Occipital lobe (tissue), 2 donors: ENCODE results near the gene PTPN18. TPM values are rescaled to one million over a fixed set of nuclear protein-coding genes. Genes with fewer than 3 reads are reported as not detected.
"Not testable (repeated sequence)": the region's sequence is repeated elsewhere in the genome, so short reads cannot be mapped to it uniquely, and the experiment has no call there.

Experiments used
- DNase-seq: peaks from one replicate; lab custom pipeline; 2025; lab: John Stamatoyannopoulos, UW
- total RNA-seq: library from RNA; depleted of rRNA; stranded (reverse); fragments of >200 nt; gene quantifications from one replicate; pipeline ENCODE4 v1.2.3, GENCODE V29; 2014

Gene PTPN18
- total RNA-seq, 1 donor from 2014 or later, result 16.7 TPM

DNA sequence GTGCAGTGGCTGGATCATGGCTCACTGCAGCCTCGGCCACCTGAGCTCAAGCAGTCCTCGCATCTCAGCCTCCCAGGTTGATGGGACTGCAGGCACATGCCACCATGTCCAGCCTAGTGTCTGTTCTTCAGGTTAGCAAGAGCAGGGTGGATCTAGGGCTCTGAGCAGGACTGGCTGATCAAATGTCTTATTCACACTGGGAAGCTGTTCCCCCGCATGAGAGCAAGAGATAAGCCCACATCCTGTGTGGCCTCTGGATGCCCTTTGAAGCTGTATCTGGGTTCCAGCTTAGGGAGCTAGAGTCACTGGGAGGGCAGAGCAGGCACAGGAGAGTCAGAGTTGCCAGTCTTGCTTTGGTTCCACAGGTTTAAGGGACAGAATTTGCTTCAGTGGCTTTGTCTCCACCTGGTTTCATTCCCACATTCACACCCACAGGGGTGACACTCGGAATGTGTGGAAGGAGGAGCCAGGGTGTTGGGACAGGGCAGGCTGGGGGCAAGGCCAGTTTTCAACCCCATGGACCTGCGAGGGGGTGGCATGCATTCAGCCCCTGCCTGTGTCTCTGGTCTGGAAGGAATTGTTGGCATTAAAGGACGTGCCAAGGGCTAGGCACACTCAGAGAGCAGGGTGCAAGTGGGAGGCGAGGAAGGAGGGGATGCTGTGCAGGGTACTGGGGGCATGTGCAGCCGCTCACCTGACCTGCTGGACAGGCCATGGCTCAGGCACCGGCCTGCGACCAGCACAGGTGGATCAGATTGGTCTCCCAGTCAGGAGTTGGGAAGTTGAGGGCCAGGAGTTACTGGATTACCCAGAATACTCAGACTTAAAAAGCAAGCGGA, 24.5 kb downstream of the PTPN18 start:
- DNase-seq, result no peak

DNA sequence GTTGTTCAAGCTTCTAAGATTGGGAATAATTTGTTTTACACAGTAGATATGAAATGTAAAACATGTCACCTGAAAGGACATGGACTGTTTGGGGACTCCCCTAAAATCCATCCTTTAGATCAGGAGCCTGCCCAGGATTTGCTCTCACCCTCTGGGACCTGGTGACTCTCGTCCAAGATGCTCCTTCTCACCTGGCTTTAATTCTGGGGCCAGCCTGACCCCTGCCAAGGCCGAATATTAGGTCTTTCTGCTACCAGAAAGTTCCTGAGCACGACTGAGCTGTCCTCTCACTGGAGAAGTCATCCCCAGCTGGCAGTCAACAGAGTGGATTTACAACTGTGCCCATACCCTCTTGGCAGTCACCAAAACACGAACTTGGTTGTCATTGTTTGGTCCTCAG, 25.3 kb downstream of the PTPN18 start:
- no peak for DNase-seq

DNA sequence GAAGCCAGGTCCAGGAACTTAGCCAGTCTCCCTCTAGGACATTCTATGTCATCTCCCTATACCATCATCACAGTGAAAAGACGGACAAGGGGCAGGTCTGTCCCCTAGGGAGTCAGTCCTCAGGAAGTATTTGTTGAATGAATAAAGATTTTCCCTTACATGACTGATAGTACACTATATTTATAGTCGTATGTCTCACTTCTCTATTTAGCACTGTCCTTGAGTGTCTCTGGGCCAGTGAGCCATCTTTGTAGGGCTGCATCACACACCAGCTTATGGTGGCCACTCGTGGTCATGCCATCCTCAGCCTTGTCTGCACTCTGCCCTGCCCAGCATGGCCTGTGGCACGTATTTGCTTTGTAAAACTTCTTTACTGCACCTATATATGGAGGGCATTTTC, 25.8 kb downstream of the PTPN18 start:
- DNase-seq, result no peak

DNA sequence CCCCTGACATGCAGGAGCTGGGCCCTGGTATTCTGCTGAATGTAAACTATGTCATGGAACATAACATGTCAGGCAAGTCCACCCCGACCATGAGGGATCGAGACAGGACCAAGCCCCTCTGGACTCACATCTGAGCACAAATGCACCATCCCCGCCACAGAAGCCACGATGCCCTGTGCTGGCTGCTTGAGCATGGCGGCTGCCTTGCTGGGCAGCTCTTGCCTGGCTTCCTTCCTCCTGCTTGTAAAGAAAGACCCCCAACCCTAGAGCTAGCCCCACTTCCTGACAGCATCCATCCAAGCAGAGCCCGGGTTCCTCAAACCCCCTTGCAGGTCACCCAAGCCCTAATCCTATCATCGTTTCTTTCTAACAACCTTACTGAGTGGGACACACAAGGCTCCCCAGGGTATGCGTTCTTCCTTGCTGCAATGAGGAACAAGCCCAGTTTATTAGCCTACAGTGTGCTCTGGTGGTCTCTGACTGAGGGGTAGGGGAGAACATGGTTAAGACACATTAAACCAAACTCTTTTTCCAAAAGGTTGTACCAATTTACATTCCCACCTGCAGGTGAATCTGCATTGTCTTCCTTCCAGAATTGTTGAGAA, 26.6 kb downstream of the PTPN18 start:
- DNase-seq, result no peak

DNA sequence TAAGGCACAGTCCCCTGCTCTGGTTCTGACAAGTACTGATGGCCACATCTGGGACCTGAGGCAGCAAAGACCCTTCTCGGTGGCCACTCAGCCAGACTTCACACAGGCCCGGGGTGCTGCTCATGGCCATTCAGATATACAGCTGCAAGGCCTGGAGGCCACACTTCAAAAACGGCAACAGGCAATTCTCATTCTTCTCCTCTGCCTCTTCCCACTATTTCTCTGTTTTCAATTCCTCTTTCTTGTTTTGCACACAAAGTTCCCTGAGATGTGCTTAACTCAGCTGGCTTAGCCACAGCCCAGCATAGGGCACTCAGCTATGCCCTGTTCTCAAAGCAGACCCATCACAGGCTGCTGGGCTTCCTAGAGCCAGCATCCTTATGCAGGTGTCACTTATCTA, 29.9 kb downstream of the PTPN18 start:
- DNase-seq, result no peak

DNA sequence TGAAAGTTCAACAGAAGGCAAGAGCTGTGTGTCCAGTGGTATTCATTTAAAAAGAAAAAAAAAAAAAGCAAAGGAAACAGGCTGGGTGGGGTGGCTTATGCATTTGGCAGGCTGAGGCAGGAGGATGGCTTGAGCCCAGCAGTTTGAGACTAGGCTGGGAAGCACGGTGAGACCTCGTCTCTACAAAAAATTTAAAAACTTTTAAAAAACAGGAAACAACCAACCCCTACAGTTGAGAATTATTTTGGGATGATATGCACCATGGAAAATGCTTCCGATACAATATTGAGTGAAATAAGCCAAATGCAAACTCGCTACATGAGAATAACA, 31.2 kb downstream of the PTPN18 start:
- DNase-seq, result no peak

DNA sequence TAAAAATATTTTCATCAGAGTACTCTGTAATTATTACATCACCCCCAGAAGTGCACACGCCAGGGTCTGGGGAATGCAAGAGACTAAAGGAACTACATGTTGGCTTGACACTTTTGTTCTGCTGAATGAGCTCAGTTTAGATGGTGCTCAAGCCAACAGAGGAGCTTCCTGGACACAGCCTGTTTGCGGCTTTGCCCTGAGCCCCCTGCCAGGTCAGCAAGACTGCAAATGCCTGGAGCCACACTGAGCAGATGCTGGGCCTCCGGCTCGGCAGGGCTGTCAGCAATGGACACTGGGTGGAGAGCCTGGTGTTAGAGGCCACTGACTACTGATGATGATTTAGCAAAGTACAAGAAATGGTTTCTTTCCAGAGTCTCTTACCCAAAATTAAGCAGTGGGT, 31.9 kb downstream of the PTPN18 start:
- DNase-seq, result no peak

DNA sequence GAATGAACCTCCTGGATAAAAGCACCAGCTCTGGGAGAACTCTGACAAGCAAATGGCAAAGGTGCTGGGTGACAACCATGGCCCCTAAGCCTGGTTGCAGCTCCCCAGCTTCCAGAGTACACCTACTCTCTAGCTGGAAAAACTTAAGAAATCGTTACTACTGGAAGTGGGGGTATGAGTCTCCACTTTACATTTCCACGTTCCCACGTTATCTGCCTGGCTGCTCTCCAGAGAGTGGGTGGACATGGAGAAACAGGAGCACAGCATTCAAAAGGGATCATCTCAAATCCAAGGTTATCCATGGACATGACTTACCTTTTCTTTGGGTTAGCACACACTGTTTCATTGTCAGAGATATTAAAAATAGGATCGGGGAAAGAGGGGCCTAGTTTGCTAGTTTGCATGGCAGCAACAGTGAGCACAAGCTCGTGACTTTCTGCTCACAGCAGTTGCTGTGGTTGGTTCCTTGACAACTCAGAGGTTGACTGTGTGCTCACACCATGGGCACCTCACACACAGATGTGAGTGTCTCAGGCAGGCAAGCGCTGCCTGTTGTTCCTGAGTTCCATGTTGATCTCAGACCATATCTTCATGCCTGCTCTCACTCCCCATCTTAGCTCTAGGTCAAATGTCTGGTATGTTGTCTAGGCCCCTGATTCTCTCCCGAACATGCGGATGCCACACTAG, 32.5 kb downstream of the PTPN18 start:
- DNase-seq, result no peak

DNA sequence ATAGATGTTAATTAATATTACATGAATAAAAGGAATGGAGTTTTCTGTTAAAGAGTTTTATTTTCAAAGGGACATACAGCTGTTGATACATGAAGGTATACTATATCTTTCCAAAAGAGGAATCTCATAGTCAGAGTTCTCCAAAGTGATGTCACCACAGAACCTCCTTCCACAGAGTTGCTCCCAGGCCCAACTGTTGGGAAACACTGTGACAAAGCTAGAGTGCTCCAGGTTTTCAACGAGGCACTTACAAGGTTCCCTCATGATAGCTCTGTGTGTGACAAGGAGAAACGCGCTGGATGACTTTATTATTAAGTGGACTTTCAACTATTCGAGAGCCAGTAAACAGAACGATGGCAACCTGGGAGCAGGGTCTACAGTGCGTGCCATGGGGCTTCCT, 33.5 kb downstream of the PTPN18 start:
- DNase-seq, result no peak

DNA sequence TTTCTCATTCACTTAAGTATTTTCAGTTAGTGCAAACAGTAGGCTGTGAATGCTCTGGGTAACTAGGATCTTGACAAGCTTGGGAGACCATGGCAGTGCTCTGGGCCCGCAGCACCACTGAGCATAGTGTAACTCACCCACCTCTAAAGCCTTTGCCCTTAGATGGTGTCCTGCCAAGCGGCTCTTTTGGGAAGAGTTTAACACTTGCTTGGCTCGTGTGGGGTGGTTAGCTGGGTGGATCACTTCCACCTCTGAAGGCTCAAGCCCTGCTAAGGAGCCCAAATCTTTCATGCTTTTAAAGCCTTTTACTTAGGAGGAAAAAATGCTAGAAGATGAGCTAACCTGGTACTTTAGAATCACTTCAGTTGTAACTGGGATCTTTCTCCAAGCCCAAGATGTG, 33.9 kb downstream of the PTPN18 start:
- no peak for DNase-seq

DNA sequence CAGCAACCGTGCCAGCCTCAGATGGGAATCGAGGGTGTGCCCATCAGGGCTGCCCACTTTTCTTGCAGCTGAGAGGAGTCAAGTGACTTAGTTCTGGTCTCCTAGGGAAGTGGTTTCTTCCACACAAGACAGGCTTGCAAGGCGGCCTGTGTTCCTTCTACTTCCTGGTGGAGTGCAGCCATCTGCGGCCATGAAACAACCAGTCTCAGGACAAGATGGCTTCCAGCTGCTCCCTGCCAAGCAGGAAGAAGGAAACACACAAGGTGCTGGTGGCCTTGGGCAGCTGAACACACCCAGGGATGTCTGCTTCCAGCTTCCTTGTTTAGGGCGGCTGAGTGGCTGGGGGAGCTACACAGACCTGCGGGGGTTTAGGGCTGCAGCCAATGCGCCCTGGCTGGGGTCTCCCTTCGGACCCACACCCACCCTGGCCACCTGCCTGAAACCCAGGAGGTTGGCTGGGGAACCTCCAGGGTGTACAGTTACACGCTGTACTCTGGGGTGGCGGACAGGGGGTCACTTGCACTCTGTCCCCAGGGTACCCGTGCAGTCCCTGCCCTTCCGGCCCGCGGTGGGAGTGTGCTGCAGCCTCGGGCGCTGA, 34.7 kb downstream of the PTPN18 start:
- no peak for DNase-seq

DNA sequence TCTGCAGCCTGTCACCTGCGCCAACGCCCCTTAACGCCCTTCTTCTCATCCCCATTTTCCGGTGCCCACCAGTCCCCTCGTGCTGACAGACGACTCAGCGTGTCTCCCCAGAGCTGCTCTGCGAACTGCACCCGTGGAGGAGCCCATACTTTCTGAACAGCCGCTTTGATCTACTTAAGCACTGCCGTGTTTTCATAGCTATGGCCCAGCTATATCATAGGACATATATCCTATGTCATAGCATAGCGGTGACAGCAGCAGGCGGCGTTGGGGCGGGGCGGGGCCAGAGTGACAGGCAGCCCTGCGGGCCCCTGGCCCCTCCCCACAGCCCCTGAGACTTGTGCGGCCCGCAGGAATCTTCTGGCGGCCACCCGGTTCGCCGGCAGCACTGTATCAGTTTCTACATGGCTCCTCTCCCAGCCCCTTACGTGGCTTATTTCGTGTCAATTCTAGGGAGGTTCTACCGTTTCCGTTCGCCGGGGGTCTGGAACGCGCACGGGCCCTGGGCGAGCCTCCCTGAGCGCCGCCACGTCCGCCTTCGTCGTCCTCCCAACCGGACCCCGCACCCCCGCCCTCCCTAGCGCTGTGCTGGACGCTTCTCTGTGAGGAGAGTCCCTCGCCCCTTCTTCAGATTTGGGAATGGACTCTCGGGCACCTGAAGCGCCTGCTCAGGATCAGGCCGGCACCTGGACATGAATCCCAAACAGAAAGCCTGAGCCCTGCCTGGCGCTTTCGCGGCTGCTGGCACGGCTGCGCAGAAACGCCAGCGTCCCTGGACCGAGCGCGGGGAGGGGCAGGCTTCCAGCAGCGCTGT, 35.4 kb downstream of the PTPN18 start:
- DNase-seq, result peak; percentile 80

DNA sequence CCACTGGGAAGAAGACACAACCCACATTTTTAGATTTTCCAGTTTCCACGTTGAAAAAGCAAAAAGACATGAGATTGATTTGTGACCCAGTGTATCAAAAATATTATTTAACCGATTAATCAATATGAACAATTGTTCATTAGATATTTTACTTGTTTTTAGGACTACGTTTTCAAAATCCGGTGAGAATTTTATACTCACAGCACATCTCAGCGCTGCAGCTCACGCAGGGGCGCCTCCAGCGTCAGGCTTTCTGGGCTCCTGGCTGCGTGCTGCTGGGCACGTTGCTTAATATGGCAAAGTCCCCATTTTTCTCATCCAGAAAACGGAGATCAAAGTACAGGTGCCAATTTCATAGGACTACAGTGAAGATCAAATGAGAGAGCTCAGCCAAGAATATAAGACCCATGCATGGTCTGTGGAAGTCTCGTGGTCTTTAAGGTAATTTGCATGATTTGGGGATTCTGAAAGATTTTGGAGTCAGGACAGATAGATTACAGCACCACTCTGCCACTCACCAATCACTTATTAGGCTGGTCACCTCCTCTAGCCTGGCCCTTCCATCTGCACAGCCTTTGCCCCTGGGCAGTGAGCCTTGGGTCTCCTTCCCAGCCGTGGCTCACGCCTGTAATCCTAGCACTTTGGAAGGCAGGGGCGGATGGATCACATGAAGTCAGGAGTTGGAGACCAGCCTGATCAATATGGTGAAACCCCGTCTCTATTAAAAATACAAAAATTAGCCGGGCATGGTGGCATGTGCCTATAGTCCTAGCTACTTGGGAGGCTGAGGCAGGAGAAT, 36.2 kb downstream of the PTPN18 start:
- DNase-seq, result no peak

DNA sequence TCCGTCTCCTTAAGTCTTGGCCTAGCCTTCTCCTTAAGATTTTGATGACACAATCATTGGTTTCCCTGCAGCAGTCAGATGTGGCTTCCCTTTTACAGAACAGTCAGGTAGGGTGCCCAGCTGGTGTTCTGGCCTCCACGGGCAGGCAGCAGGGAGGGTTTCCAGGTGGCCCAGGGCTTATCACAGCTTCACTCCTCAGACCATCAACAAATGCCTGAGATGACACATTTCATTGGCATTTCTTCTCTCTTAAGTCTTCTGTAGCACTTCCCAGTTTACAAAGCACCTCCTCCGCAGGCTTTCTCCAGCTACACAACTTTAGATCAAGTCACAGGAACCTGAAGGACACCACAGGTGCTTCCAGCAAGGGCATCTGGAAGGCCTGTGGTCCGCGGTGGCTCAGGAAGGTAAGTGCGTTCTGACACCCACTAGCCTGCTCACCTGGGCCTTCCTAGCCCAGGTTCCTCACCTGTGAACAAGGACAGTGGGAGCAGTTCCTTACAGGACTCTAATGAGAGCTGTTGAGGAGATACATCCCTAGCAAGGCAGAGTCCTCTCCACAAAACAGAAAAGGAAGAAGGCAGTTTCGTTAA, 37.6 kb downstream of the PTPN18 start:
- no peak for DNase-seq

DNA sequence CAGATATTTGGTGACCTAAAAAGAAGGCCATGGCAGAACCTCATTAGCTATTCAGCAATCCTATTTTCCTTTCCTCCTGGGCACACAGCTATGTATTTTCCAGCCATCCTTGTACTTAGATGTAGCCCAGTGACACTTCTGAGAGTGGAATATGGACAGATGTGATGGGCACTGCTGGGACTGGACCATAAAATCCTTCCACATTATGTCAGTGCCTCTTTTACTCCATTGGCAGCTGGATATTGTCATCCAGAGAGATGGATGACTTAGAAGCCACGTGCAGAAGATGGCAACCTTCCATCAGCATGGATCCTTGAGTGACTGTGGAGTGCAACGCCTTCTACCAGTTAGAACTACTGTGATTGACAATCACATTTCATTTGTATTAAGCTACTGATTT, 50.4 kb downstream of the PTPN18 start:
- DNase-seq, result not testable (repeated sequence)

DNA sequence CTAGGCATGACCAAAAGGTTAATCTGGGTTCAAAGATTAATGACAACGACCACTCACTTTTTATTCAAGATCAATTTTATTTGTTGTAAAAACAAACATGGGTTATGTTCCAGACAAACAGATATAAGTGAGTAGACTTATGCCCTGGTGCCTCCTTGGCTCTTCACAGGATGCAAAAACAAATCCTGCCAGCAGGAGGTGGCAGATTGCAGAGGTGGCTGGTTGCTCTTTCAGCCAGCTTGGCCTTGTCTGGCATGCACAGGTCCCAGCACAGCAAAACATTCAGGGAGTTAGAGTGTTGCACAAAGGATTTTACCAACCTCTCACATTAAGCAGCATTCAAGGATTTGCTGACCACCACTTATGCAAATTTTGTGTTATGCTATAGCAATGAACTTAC, 60.8 kb downstream of the PTPN18 start:
- DNase-seq, result not testable (repeated sequence)

DNA sequence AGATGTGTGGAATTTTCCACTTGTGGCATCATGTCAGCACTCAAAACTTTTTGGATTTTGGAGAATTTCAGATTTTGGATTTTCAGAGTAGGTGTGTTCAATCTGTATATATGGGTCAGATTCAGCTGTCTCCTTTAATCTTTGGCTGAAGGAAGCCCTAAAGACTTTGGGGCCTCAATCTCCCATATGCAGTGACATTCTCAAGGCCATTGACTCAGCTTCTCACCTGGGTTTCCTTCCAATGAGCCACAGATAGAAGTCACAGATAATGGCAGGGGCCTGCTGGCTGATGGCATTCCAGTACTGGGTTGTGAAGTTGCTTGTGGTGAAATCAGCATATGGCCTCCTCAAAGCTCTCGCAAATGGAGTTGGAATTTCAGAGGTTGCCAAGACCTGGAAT, 63.0 kb downstream of the PTPN18 start:
- not testable (repeated sequence) for DNase-seq
